T-helper 22 cell (primary cell): ENCODE measurements around the gene MBNL1.

Experiments
- DNase-seq: peaks from one replicate; pipeline ENCODE4 v3.0.0-alpha.2; 2020; ENCODE audit warnings: low read depth

Gene MBNL1

DNA sequence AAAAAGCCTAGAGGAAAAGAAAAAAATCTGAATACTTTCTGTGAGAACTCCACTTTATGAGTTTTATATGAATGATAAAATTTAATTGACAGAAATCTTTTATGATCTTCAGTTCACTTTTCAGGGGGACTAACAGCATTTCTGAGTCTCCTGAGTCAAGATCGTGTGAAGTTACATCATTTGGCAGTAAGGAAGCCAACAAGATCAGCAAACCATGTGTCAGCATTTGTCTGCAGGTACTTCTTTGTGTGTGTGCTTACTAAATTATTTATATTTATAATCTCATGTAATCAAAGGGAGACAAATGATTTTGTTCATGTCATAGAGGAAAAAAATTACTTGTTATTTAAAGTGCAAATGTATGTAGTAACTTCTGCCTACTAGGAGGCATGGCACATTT is 217.6 kb downstream of the MBNL1 start:
- DNase-seq = no peak

DNA sequence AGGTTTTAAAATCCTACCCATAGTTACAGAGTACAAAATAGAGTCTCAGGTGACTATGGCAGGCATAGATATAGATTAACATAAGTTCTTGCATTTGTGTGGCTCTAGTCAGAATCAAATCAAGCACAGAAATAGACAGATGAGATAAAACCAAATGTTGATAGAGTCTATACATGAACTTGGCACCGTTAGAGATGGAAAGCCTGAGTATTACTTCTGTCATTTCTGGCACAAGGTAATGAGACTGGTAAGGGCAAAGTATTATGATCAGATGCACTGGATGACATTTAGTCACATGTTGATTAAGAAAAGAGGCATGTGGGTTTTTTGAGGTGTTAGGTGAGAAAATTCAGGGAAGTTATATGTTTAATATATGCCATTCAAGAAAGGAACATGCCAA is 219.7 kb downstream of the MBNL1 start:
- DNase-seq = no peak

GRCh38 chr3:152491922-152492321 is 223.2 kb downstream of the MBNL1 start:
- no peak for DNase-seq

- no peak for DNase-seq
These were observed 227.6 kb downstream of the MBNL1 start for GRCh38 chr3:152496286-152496685.

DNA sequence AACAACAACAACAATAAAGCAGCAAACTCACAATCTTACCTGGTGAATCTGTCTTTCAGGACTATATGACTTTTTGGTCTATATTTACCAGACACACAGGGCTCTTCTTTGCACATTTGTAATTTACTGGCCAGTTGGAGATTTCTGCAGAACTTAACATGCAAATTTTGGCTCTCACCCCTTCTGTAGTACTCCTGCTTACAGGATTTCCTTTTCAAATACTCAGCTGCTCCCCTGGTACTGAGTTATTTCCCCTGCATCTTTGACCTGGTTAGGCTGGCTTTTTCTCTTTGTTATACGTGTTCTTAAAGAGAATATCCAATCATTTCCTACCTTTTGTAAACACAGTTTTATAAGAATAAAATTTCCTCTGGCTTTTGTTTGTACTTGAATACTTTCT is 228.0 kb downstream of the MBNL1 start:
- DNase-seq = no peak

- no peak for DNase-seq
These were observed 228.7 kb downstream of the MBNL1 start for GRCh38 chr3:152497457-152497856.

DNA sequence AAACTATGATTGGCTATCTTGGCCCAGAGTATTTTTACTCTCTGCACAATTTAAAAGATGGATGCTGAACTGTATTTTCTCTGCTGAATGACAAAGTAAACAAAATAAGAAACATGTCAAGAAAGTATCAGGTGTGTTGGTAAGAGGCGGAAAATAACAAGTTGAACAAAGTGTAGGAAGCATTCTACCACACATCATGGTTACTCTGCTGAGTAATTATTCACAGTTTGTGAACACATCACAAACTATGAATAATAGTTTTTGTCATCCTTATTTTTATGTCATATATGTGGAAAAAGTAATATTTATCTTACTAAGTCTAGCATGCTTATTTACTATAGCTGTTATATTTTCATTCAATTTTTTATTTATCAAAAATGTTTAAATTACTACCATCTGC is 229.2 kb downstream of the MBNL1 start:
- no peak for DNase-seq

DNA sequence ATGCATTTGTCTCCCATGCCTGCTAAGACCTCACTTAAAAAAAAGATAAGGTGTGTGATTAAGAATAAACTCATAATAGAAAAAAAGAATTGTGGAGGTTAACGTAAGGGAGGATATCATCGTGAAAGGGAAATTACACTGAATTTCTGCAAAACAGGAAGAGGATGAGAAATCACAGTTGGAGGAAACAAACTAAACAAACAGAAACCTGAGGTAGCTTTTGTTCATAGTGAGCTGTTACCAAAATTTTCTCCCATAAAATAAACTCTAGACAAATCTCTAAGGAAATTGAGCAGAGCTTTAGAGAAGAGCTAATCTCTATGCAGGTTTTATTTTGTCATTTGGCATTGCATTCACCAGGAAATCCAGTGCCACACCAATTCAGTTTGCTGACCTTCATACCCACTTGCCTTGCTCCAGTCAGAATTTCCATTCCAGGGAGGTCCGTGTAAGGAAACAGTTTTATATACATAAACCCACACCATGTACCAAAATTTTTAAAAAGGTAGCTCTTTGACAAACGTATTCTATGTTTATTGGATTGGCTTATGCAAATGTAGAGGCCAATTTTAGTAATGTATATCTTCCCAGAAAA is 231.2 kb downstream of the MBNL1 start:
- no peak for DNase-seq

DNA sequence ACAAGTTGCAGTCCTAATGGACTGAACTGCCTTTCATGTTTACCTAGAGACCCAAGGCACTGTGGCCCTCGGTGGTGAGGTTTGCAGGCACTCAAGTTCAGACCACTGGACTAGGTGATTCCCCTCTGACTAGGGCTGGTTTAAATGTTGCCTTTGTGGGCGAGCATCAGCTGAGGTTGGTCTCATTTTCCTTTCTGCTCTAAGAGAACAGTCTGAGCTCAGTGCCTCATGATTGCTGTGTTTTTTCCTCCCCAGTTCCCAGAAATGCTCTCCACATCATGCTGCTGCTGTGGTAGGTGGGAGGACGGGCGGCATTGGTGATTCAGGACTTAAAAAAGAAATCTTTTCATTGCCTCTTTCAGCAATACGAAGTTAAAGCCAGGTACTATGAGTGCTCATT is 237.2 kb downstream of the MBNL1 start:
- DNase-seq = no peak

DNA sequence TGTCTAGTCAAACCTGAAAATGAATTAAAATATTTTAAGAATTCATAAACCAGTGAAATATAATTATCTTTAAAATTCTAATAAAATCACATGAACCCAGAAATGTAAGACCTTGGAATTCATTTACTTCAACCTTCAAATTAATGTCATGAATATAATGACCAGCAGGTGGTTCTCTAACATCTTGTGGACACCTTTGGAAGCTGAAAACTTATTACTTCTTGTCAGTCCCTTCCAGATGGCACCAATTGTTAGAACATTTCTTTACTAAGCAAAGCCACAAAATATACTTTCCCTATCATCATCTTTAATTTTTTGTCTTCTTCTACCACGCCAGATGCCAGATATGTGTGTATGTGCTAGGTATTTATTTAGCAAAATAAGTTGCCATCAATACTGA is 240.0 kb downstream of the MBNL1 start:
- DNase-seq = no peak

- no peak for DNase-seq
These were observed 243.2 kb downstream of the MBNL1 start for GRCh38 chr3:152511904-152512303.

- DNase-seq = no peak
These were observed 244.7 kb downstream of the MBNL1 start for GRCh38 chr3:152513301-152513960.
